H9 (cell line): Measurements from ENCODE around the gene C18orf54. TPM values are rescaled to one million over a fixed set of nuclear protein-coding genes. Genes with fewer than 3 reads are reported as not detected.

Experiments used
- DNase-seq: peaks from one replicate; pipeline ENCODE4 v3.0.0-alpha.2; 2017
- H2AFZ ChIP-seq: one replicate; pipeline ENCODE4 v1.6.1; 2013; ENCODE audit warnings: mild to moderate bottlenecking, low read length, control low read depth, moderate library complexity
- H2AK5ac ChIP-seq: 2 replicates; pipeline ENCODE4 v1.6.1; 2013; ENCODE audit warnings: low read length, control low read depth, mixed read lengths; ENCODE audit not compliant: insufficient read length
- H2BK120ac ChIP-seq: one replicate; pipeline ENCODE4 v1.6.1; 2013; ENCODE audit warnings: low read depth, mild to moderate bottlenecking, low read length, control low read depth, inconsistent platforms; ENCODE audit not compliant: poor library complexity, severe bottlenecking
- H2BK12ac ChIP-seq: 2 replicates; pipeline ENCODE4 v1.6.1; 2013; ENCODE audit warnings: low read length, control low read depth, mixed read lengths, low read depth; ENCODE audit not compliant: insufficient read length
- H2BK15ac ChIP-seq: 2 replicates; pipeline ENCODE4 v1.6.1; 2013; ENCODE audit warnings: low read depth, low read length, control low read depth
- H2BK20ac ChIP-seq: one replicate; pipeline ENCODE4 v1.6.1; 2013; ENCODE audit warnings: low read depth, mild to moderate bottlenecking, low read length, control low read depth, inconsistent platforms; ENCODE audit not compliant: poor library complexity, severe bottlenecking
- H2BK5ac ChIP-seq: 2 replicates; pipeline ENCODE4 v1.6.1; 2013; ENCODE audit warnings: low read length, control low read depth, mixed read lengths; ENCODE audit not compliant: insufficient read length
- H3K14ac ChIP-seq: 2 replicates; pipeline ENCODE4 v1.6.1; 2013; ENCODE audit warnings: low read length, control low read depth; ENCODE audit not compliant: insufficient read depth
- H3K18ac ChIP-seq: 2 replicates; pipeline ENCODE4 v1.6.1; 2013; ENCODE audit warnings: low read depth, mild to moderate bottlenecking, mixed read lengths, low read length, control low read depth; ENCODE audit not compliant: insufficient read length
- H3K23ac ChIP-seq: 2 replicates; pipeline ENCODE4 v1.6.1; 2013; ENCODE audit warnings: low read length, control low read depth, mixed read lengths, low read depth; ENCODE audit not compliant: insufficient read length
- H3K23me2 ChIP-seq: 2 replicates; pipeline ENCODE4 v1.6.1; 2013; ENCODE audit warnings: low read depth, mild to moderate bottlenecking, mixed read lengths, low read length, control low read depth; ENCODE audit not compliant: insufficient read length, poor library complexity, severe bottlenecking
- H3K27ac ChIP-seq: 2 replicates; pipeline ENCODE4 v1.5.1; 2013; ENCODE audit warnings: low read length, control low read depth, mixed read lengths, low read depth; ENCODE audit not compliant: insufficient read length
- H3K27me3 ChIP-seq: 2 replicates; pipeline ENCODE4 v1.6.1; 2013; ENCODE audit warnings: low read length, control low read depth, inconsistent platforms; ENCODE audit not compliant: insufficient read depth
- H3K4ac ChIP-seq: 2 replicates; pipeline ENCODE4 v1.6.1; 2013; ENCODE audit warnings: low read depth, mild to moderate bottlenecking, control low read depth, inconsistent platforms, low read length, moderate library complexity
- H3K4me1 ChIP-seq: 2 replicates; pipeline ENCODE4 v1.6.1; 2013; ENCODE audit warnings: low read length, control low read depth, inconsistent platforms; ENCODE audit not compliant: insufficient read depth
- H3K4me2 ChIP-seq: 2 replicates; pipeline ENCODE4 v1.6.1; 2013; ENCODE audit warnings: low read length, control low read depth, mixed read lengths; ENCODE audit not compliant: insufficient read length, insufficient read depth
- H3K56ac ChIP-seq: 2 replicates; pipeline ENCODE4 v1.6.1; 2013; ENCODE audit warnings: low read depth, mild to moderate bottlenecking, mixed read lengths, low read length, control low read depth; ENCODE audit not compliant: insufficient read length
- H3K79me1 ChIP-seq: 2 replicates; pipeline ENCODE4 v1.6.1; 2013; ENCODE audit warnings: low read depth, mild to moderate bottlenecking, moderate library complexity, low read length, control low read depth, inconsistent platforms; ENCODE audit not compliant: insufficient read depth, poor library complexity, severe bottlenecking
- H3K79me2 ChIP-seq: 2 replicates; pipeline ENCODE4 v1.6.1; 2013; ENCODE audit warnings: low read length, control low read depth, inconsistent platforms; ENCODE audit not compliant: insufficient read depth
- H3K9ac ChIP-seq: 2 replicates; pipeline ENCODE4 v1.6.1; 2013; ENCODE audit warnings: low read length, control low read depth, mixed read lengths; ENCODE audit not compliant: insufficient read length; ENCODE audit errors: extremely low read depth
- H3K9me3 ChIP-seq: one replicate; pipeline ENCODE4 v1.6.1; 2013; ENCODE audit warnings: low read depth, low read length, inconsistent platforms; ENCODE audit not compliant: control insufficient read depth
- H3T11ph ChIP-seq: one replicate; pipeline ENCODE4 v1.6.1; 2013; ENCODE audit warnings: mild to moderate bottlenecking, low read length, control low read depth, inconsistent platforms
- H4K20me1 ChIP-seq: one replicate; pipeline ENCODE4 v1.6.1; 2013; ENCODE audit not compliant: control insufficient read depth, insufficient read length, insufficient read depth
- H4K5ac ChIP-seq: 2 replicates; pipeline ENCODE4 v1.6.1; 2013; ENCODE audit warnings: low read depth, mild to moderate bottlenecking, mixed read lengths, low read length, control low read depth; ENCODE audit not compliant: insufficient read length
- H4K8ac ChIP-seq: replicated peaks from 2 replicates; pipeline ENCODE4 v1.6.1; 2013; ENCODE audit warnings: low read length, control low read depth, mixed read lengths, low read depth; ENCODE audit not compliant: insufficient read length
- H4K91ac ChIP-seq: 2 replicates; pipeline ENCODE4 v1.6.1; 2013; ENCODE audit warnings: low read depth, mild to moderate bottlenecking, moderate library complexity, mixed read lengths, low read length, control low read depth; ENCODE audit not compliant: insufficient read length
- H3K27ac Mint-ChIP-seq, 3 experiments: 2 replicates in 2 of 3; 3 replicates in 1 of 3; pipeline ENCODE4 v1.8.0; 2020 to 2021; ENCODE audit warnings: mixed read lengths in 3 of 3, mild to moderate bottlenecking in 1 of 3, moderate library complexity in 1 of 3
- H3K27me3 Mint-ChIP-seq: 2 replicates; pipeline ENCODE4 v1.8.0; 2021; ENCODE audit warnings: low read depth, mild to moderate bottlenecking, moderate library complexity, mixed read lengths
- H3K36me3 Mint-ChIP-seq, 3 experiments: 2 replicates in 2 of 3; 3 replicates in 1 of 3; pipeline ENCODE4 v1.8.0; 2020 to 2021; ENCODE audit warnings: low read depth in 3 of 3, mixed read lengths in 3 of 3; ENCODE audit not compliant: insufficient read depth in 1 of 3
- H3K4me1 Mint-ChIP-seq, 2 experiments: 2 replicates each; pipeline ENCODE4 v1.8.0; 2020; ENCODE audit warnings: mixed read lengths in 2 of 2
- H3K4me3 Mint-ChIP-seq, 2 experiments: 2 replicates in 1 of 2; 3 replicates in 1 of 2; pipeline ENCODE4 v1.8.0; 2020 to 2021; ENCODE audit warnings: mild to moderate bottlenecking in 2 of 2, mixed read lengths in 2 of 2, moderate library complexity in 1 of 2
- H3K9me3 Mint-ChIP-seq, 2 experiments: 2 replicates in 1 of 2; 3 replicates in 1 of 2; pipeline ENCODE4 v1.8.0; 2020; ENCODE audit warnings: mild to moderate bottlenecking in 2 of 2, mixed read lengths in 2 of 2, moderate library complexity in 1 of 2
- CTCF ChIP-seq: fragments of 200-600 bp; sonication (generic); conservative IDR thresholded peaks from 3 replicates; pipeline ENCODE4 v1.8.0; 2021; ENCODE audit warnings: antibody characterized with exemption, mild to moderate bottlenecking
- WGBS: extraction: QIAGEN DNeasy Blood & Tissue Kit; methylation state at CpG from one replicate; pipeline ENCODE4 v1.1.7; 2013; ENCODE audit warnings: missing lambda C conversion rate, low lambda C conversion rate, mixed read lengths; ENCODE audit not compliant: insufficient read length; ENCODE audit errors: extremely low coverage; 5-methylcytosine and 5-hydroxymethylcytosine counted together
- total RNA-seq: library from RNA; stranded (reverse); gene quantifications from 2 replicates; pipeline ENCODE4 v1.2.1, GENCODE V29; 2021

C18orf54 gene
- total RNA-seq, 1 experiment from 2014 or later = 21.6 TPM

GRCh38 chr18:54330768-54331548, 26.7 kb upstream of the C18orf54 start:
- no peak overlapping the region for H3K9ac ChIP-seq
- no peak for DNase-seq
- H3T11ph ChIP-seq = no peak overlapping the region
- no peak overlapping the region for H2BK15ac ChIP-seq
- no peak overlapping the region for H3K23ac ChIP-seq
- no peak overlapping the region for H3K18ac ChIP-seq
- no peaks in the 10 kb centered on the region for H3K4me1 ChIP-seq
- no peak overlapping the region; a peak in 1 of 7 replicates for H3K27ac Mint-ChIP-seq
- no peak overlapping the region for H3K27ac ChIP-seq
- no peak overlapping the region for H3K4ac ChIP-seq
- no peak overlapping the region for H2AFZ ChIP-seq
- H2BK120ac ChIP-seq = no peak overlapping the region
- H3K4me3 Mint-ChIP-seq = no peak overlapping the region
- no peaks in the 10 kb centered on the region for H3K9me3 ChIP-seq
- H4K91ac ChIP-seq = no peak overlapping the region
- H4K20me1 ChIP-seq = no peaks in the 10 kb centered on the region
- H4K8ac ChIP-seq = no peak overlapping the region
- H3K14ac ChIP-seq = no peak overlapping the region
- no peaks in the 10 kb centered on the region for H3K27me3 ChIP-seq
- no peak overlapping the region for H2BK5ac ChIP-seq
- H2BK20ac ChIP-seq = no peak overlapping the region
- no peak overlapping the region for H2AK5ac ChIP-seq
- H4K5ac ChIP-seq = no peak overlapping the region
- no peaks in the 10 kb centered on the region for H3K23me2 ChIP-seq
- H3K36me3 Mint-ChIP-seq = no peaks in the 10 kb centered on the region
- no peak overlapping the region for H2BK12ac ChIP-seq
- H3K27me3 Mint-ChIP-seq = no peaks in the 10 kb centered on the region
- H3K79me1 ChIP-seq = no peaks in the 10 kb centered on the region
- TF ChIP-seq CTCF = no peak
- H3K4me1 Mint-ChIP-seq = no peaks in the 10 kb centered on the region
- H3K56ac ChIP-seq = no peak overlapping the region
- no peaks in the 10 kb centered on the region for H3K79me2 ChIP-seq
- no CpG with 5 or more reads among the region's 6 CpGs for WGBS
- H3K9me3 Mint-ChIP-seq = peaks cover 0 to 2% of the 10 kb centered on the region in 2 experiments; a peak in 3 of 5 replicates
- H3K4me2 ChIP-seq = no peak overlapping the region
